Aorta (tissue), 5 donors: Measurements from ENCODE around the gene TTBK2. TPM values are rescaled to one million over a fixed set of nuclear protein-coding genes. Genes with fewer than 3 reads are reported as not detected.
"Not testable (repeated sequence)": the region's sequence is repeated elsewhere in the genome, so short reads cannot be mapped to it uniquely, and the experiment has no call there.

Experiments
- ATAC-seq: fragments of 200-7000 bp; cut with Tn5 transposase; one replicate; pipeline ENCODE4 v1.9.1; 2022; ENCODE audit warnings: moderate library complexity; ENCODE audit not compliant: low FRiP score
- DNase-seq, 2 donors: peaks; one replicate each; pipeline ENCODE4 v3.0.0-alpha.2; 2020
- H3K27ac ChIP-seq, 2 donors: one replicate each; pipeline ENCODE4 v1.5.1; 2013; ENCODE audit warnings: low read length in 2 of 2, mild to moderate bottlenecking in 2 of 2, moderate library complexity in 2 of 2, control low read depth in 1 of 2, inconsistent platforms in 1 of 2, low read depth in 1 of 2
- H3K27me3 ChIP-seq, 2 donors: one replicate each; pipeline ENCODE4 v1.6.1; 2013; ENCODE audit warnings: control low read depth in 1 of 2, low read length in 1 of 2, mild to moderate bottlenecking in 1 of 2, moderate library complexity in 1 of 2; ENCODE audit not compliant: insufficient read depth in 2 of 2, control insufficient read depth in 1 of 2
- H3K36me3 ChIP-seq, 2 donors: one replicate each; pipeline ENCODE4 v1.6.1; 2013; ENCODE audit warnings: control low read depth in 1 of 2, low read length in 1 of 2, mild to moderate bottlenecking in 1 of 2; ENCODE audit not compliant: insufficient read depth in 2 of 2, control insufficient read depth in 1 of 2
- H3K4me1 ChIP-seq, 2 donors: one replicate each; pipeline ENCODE4 v1.6.1; 2013; ENCODE audit warnings: low read length in 2 of 2, control low read depth in 1 of 2, mild to moderate bottlenecking in 1 of 2, moderate library complexity in 1 of 2; ENCODE audit not compliant: insufficient read depth in 2 of 2, control insufficient read depth in 1 of 2
- H3K4me3 ChIP-seq, 2 donors: one replicate each; pipeline ENCODE4 v1.5.1; 2013; ENCODE audit warnings: low read length in 2 of 2, control low read depth in 1 of 2, mild to moderate bottlenecking in 1 of 2
- H3K9me3 ChIP-seq: one replicate; pipeline ENCODE4 v1.6.1; 2013; ENCODE audit warnings: mild to moderate bottlenecking, low read length; ENCODE audit not compliant: control insufficient read depth
- WGBS, 2 donors: extraction: QIAGEN DNeasy Blood & Tissue Kit; methylation state at CpG; one replicate each; pipeline ENCODE4 v1.1.7; 2013; 5-methylcytosine and 5-hydroxymethylcytosine counted together
- intact Hi-C, 2 donors: fragments of 100-400 bp; cut with DNase I; formaldehyde crosslinking; loops; one replicate each; pipeline versions ENCODE4 v1.14.2 to v1.15.0; 2022
- polyA plus RNA-seq, 2 donors: library from polyadenylated mRNA; stranded (reverse); fragments of 200-250 nt; gene quantifications; one replicate each; pipeline ENCODE4 v1.2.3, GENCODE V29; 2013
- total RNA-seq, 2 donors: library from RNA; stranded (reverse); fragmentation: NEBNext Ultra II Directional; extraction: Animal tissue kit (Norgen Biotek cat#: 25700); gene quantifications; one replicate each; pipeline ENCODE4 v1.2.1, GENCODE V29; 2021
- donor health status: healthy with polysubstance abuse.
- donor health status: Bipolar disorder and iron deficiency.
- donor health status: DM: no; HTN: no; CAD: no.
- donor health status: DM: no; HTN: no; CAD: no.
- donor health status: DM: yes; HTN: yes; CAD: no.

Gene TTBK2
- total and polyA plus RNA-seq, 4 donors: 7.2 to 37.6 (median 22.8) TPM

DNA sequence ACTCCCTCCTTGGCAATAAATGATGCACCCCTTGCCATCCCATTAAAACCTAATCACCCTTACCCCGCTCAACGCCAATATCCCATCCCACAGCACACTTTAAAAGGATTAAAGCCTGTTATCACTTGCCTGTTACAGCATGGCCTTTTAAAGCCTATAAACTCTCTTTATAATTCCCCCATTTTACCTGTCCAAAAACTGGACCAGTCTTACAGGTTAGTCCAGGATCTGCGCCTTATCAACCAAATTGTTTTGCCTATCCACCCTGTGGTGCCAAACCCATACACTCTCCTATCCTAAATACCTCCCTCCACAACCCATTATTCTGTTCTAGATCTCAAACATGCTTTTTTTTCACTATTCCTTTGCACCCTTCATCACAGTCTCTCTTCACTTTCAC is 33.2 kb downstream of the TTBK2 start:
- H3K4me1 ChIP-seq, H3K4me3 ChIP-seq, ATAC-seq, H3K36me3 ChIP-seq, H3K27me3 ChIP-seq, DNase-seq, intact Hi-C loops, H3K27ac ChIP-seq, H3K9me3 ChIP-seq: not testable (repeated sequence)
- 95 to 97% methylated on average over 3 of the region's 3 CpGs for WGBS, 2 donors

DNA sequence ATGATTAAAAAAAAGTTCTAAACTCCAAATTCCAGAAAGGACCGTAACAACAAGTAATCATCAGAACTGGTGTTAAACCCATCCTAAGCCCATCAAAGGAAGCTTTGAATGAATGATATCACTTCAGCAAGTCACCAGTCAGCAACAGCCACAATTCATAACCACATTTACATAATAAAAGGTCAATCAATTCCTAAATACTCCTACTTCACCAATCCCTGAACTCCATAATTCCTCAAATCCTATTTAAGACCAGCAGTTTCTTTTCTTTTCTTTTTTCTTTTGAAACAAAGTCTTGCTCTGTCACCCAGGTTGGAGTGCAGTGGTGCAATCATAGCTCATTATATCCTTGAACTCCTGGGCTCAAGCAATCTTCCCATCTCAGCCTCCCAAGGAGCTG is 40.5 kb downstream of the TTBK2 start:
- Histone ChIP-seq H3K9me3 (no peaks in the 10 kb centered on the region), H3K4me3 (no peak overlapping the region), H3K36me3 (no peaks in the 10 kb centered on the region), H3K4me1 (no peaks in the 10 kb centered on the region), H3K27me3 (no peaks in the 10 kb centered on the region), H3K27ac (no peak overlapping the region)
- DNase-seq (no peak), ATAC-seq (no peak)
- intact Hi-C loops: no loop called here
- 95 to 100% methylated on average over 1 of the region's 1 CpG for WGBS, 2 donors

DNA sequence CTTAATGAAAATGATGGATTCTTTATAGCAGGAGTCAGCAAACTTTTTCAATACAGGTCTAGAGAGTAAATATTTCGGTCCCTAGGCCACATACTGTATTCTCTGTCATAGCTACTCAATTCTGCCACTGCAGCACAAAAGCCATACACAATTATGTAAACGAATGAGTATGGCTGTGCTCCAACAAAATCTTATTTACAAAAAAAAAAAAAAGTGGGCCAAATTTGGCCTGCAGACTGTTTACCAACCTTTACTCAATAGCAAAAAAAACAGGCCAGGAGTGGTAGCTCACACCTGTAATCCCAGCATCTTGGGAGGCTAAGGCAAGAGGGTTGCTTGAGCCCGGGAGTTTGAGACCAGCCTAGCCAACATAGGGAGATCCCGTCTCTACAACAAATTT is 41.1 kb downstream of the TTBK2 start:
- 88 to 91% methylated on average over 4 of the region's 4 CpGs for WGBS, 2 donors
- H3K27me3 ChIP-seq: no peaks in the 10 kb centered on the region
- DNase-seq (no peak), ATAC-seq (no peak)
- intact Hi-C loops: no loop called here
- no peaks in the 10 kb centered on the region for H3K9me3 ChIP-seq
- H3K27ac ChIP-seq: no peak overlapping the region
- H3K36me3 ChIP-seq: no peaks in the 10 kb centered on the region
- no peaks in the 10 kb centered on the region for H3K4me1 ChIP-seq
- H3K4me3 ChIP-seq: no peak overlapping the region

DNA sequence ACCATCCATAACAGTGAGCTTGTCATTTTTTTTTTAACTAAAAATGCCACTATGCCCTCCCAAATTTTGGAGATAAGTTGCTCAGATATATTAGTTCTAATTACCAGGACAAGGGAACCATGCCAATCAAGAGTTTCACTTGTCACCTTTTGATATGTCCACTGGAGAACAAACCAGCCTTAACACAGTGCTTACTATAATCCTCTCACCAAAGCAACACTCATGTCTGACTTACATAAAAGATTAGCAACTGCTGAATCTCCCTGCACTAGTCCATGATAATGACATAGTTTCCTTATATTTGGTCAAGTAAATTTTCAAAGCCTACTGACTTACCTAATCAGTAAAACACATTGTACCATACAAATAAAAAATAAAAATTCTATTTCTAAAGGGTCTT is 44.4 kb downstream of the TTBK2 start:
- intact Hi-C loops: no loop called here
- no peak for ATAC-seq

DNA sequence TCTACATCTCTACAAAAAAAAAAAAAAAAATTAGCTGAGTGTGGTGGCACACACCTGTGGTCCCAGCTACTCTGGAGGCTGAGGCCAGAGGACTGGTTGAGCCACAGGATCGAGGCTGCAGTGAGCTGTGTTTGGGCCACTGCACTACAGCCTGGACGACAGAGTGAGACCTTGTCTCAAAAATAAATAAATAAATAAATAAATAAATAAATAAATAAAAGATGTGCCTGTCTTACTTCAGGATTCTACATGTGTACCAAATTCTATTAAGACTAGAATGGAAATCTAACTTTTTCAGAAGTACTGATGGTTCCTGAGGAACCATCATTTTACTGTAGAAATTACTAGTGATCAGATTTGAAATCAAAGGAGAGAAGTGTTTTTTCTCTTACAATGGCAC is 51.9 kb downstream of the TTBK2 start:
- ATAC-seq (no peak), DNase-seq (no peak)
- intact Hi-C loops: no loop called here
- Histone ChIP-seq H3K9me3 (no peaks in the 10 kb centered on the region), H3K27me3 (no peaks in the 10 kb centered on the region), H3K36me3 (peaks cover 0 to 1% of the 10 kb centered on the region in 2 donors), H3K4me3 (no peak overlapping the region), H3K4me1 (no peaks in the 10 kb centered on the region), H3K27ac (no peak overlapping the region)
- 95 to 97% methylated on average over 2 of the region's 2 CpGs for WGBS, 2 donors

More for the DNA sequence above, 44.4 kb downstream of the TTBK2 start:
- no peak for DNase-seq
- peaks cover 0 to 1% of the 10 kb centered on the region in 2 donors for H3K36me3 ChIP-seq
- no peaks in the 10 kb centered on the region for H3K9me3 ChIP-seq
- H3K4me1 ChIP-seq: no peaks in the 10 kb centered on the region
- no peaks in the 10 kb centered on the region for H3K27me3 ChIP-seq
- H3K27ac ChIP-seq: no peak overlapping the region
- H3K4me3 ChIP-seq: no peak overlapping the region

DNA sequence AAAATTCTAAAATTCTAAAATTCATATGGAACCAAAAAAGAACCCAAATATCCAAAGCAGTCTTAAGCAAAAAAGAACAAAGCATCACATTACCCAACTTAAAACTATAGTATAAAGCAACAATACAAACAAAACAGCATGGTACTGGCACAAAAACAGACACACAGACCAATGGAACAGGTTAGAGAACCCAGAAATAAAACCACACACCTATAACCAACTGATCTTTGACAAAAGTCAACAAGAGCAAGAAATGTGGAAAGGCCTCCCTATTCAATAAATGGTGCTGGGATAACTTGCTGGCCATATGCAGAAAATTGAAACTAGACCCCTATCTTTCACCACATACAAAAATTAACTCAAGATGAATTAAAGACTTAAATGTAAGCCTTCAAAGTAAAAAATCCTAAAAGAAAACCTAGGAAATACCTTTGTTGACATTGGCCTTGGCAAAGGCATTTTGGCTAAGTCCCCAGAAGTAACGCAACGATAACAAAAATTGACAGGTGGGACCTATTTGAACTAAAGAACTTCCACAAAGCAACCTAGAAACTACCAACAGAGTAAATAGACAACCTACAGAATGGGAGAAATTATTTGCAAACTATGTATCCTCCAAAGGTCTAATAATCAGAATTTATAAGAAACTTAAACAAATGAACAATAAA is 56.9 kb downstream of the TTBK2 start:
- intact Hi-C loops: no loop called here
- Histone ChIP-seq H3K27me3 (no peaks in the 10 kb centered on the region), H3K9me3 (no peaks in the 10 kb centered on the region), H3K27ac (no peak overlapping the region), H3K4me3 (no peak overlapping the region), H3K36me3 (no peaks in the 10 kb centered on the region), H3K4me1 (no peaks in the 10 kb centered on the region)
- ATAC-seq (no peak), DNase-seq (no peak)
- WGBS, 2 donors: 0 to 14% methylated on average over 2 of the region's 2 CpGs

DNA sequence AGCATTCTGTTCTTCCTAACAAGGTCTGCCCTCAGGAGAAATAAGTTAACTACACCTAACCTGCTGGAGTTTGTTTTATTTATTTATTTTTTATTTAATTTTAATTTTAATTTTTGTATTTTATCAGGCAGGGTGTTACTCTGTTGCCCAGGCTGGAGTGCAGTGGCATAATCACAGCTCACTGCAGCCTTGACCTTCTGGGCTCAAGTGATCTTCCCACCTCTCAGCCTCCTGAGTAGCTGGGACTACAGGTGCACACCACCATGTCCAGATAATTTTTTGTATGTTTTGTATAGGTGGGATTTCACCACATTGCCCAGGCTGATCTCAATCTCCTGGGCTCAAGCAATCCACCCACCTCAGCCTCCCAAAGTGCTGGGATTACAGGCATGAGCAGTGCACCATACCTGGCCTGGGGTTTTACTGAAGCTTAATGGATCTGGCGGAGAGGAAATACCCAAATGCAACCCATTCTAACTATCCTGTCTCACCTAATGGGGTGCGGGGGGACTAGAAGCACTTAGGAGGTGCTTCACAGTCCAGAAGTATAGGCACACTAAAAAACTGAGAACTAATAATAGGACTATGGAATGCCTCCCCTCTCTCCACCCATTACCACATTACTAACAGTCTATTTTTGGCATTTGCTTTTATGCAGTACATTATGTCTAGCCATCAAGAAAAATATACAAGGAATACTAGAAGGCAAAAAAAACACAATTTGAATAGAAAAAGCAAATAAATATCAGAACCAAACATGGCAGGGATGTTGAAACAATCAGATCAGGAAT is 61.4 kb downstream of the TTBK2 start:
- intact Hi-C loops: no loop called here
- DNase-seq: no peak
- peaks cover 0 to 2% of the 10 kb centered on the region in 2 donors for H3K4me1 ChIP-seq
- peak overlapping the region in 1 of 2 donors; percentile 46 for H3K27ac ChIP-seq
- WGBS, 2 donors: 66 to 67% methylated on average over 2 of the region's 2 CpGs
- H3K4me3 ChIP-seq: no peak overlapping the region
- no peaks in the 10 kb centered on the region for H3K27me3 ChIP-seq
- H3K36me3 ChIP-seq: no peaks in the 10 kb centered on the region
- ATAC-seq: no peak
- H3K9me3 ChIP-seq: no peaks in the 10 kb centered on the region

DNA sequence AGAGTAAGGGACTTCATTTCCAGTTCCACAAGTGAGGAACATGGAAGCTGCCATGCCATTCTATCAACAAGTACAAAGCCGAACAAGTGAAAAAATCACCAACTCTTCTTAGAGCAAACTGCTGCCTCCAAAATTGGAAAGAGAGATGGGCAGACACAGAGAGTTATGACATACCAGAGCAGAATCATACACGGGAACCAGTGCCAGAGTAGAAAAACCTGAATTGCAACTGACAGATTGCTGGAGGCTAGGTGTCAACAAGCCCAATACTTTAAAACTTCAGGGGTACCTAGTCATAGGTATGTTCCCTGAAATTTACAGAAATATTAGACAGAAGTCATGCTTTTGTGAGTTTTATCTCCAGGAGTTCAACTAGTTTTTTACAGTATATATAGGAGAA is 62.0 kb downstream of the TTBK2 start:
- intact Hi-C loops: no loop called here
- 30 to 33% methylated on average over 2 of the region's 2 CpGs for WGBS, 2 donors
- Histone ChIP-seq H3K4me1 (peaks cover 0 to 2% of the 10 kb centered on the region in 2 donors), H3K27me3 (no peaks in the 10 kb centered on the region), H3K27ac (peak overlapping the region in 1 of 2 donors; percentile 59), H3K9me3 (no peaks in the 10 kb centered on the region), H3K36me3 (no peaks in the 10 kb centered on the region), H3K4me3 (no peak overlapping the region)
- no peak for DNase-seq
- no peak for ATAC-seq

DNA sequence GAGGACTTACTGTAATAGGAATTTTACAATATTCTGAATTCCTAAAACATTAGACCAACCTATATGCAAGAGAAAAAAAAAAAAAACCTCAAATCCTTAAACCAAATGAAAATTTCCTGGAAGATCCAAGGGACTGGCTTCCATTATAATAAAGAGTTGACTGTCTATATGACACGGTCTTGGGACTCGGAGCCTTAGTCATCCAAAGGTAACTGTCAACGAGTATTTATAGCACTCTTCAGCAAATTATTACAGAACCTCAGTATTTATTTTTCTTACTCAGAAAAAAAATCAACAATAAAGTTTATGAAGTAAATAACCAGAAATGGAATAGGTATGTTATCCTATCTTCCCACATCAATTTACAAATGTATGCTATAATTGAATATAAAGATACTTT is 66.0 kb downstream of the TTBK2 start:
- 94 to 96% methylated on average over 3 of the region's 3 CpGs for WGBS, 2 donors
- no peak overlapping the region for H3K27ac ChIP-seq
- no peaks in the 10 kb centered on the region for H3K27me3 ChIP-seq
- no peaks in the 10 kb centered on the region for H3K36me3 ChIP-seq
- DNase-seq: no peak
- H3K4me3 ChIP-seq: no peak overlapping the region
- intact Hi-C loops: no loop called here
- ATAC-seq: no peak
- peaks cover 0 to 2% of the 10 kb centered on the region in 2 donors for H3K4me1 ChIP-seq
- no peaks in the 10 kb centered on the region for H3K9me3 ChIP-seq
